ENCODE data around the gene CYTH4. TPM values are rescaled to one million over a fixed set of nuclear protein-coding genes. Genes with fewer than 3 reads are reported as not detected.

The CYTH4 gene
- total and polyA plus RNA-seq, 10 of the 15 experiments (the other 5 are each of a cell fraction or from before 2014, with no cell fraction given): 1.5 to 27.3 (median 16.9) TPM

DNA sequence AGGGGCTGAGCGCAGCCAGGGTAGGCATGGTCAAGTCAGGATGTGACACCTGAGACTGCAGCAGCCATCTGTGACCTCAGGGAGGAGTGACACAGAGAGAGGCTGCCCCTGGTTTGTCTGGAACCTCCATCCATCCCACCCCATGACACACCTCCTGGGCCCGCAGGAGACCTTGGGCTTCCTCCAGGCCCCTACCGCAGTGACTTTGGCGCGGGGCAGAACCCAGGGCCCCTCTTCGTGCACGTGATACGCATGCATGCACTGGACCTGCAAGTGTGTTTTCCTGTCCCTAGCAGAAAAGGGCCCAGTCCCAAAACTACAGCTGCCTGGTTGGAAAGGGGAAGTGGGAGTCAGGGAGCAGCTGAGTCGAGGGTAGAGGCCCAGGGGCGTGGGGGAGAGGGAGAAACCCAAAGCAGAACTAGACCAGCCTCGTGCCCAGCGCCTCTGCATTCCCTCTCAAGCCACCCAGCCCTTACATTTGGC lies 7.9 kb upstream of the CYTH4 start (continued):
- TF ChIP-seq ZBTB11 (CRISPR knock-in tag; IDR thresholded peaks at IDR 0.05) (no peak), MLLT1 (IDR thresholded peaks at IDR 0.05) (0 out of 2 replicates have a peak, but pooled peaks have one; percentile 22), JUNB (IDR thresholded peaks at IDR 0.05) (no peak), CBX3 (IDR thresholded peaks at IDR 0.05; ENCODE audit: borderline replicate concordance, low read depth) (no peak), IRF3 (IDR thresholded peaks at IDR 0.05) (no peak), BCLAF1 (IDR thresholded peaks at IDR 0.05) (no peak), TBL1XR1 (IDR thresholded peaks at IDR 0.05; ENCODE audit: low read depth, low read length) (no peak; the same call in 1 of the 2 replicates), NR2C1 (IDR thresholded peaks at IDR 0.05) (no peak), SUZ12 (IDR thresholded peaks at IDR 0.05; ENCODE audit: unreplicated experiment) (no peak), SKIL (IDR thresholded peaks at IDR 0.05; ENCODE audit: low read depth, poor library complexity, severe bottlenecking) (no peak)
- TF ChIP-seq, protein P1, sequence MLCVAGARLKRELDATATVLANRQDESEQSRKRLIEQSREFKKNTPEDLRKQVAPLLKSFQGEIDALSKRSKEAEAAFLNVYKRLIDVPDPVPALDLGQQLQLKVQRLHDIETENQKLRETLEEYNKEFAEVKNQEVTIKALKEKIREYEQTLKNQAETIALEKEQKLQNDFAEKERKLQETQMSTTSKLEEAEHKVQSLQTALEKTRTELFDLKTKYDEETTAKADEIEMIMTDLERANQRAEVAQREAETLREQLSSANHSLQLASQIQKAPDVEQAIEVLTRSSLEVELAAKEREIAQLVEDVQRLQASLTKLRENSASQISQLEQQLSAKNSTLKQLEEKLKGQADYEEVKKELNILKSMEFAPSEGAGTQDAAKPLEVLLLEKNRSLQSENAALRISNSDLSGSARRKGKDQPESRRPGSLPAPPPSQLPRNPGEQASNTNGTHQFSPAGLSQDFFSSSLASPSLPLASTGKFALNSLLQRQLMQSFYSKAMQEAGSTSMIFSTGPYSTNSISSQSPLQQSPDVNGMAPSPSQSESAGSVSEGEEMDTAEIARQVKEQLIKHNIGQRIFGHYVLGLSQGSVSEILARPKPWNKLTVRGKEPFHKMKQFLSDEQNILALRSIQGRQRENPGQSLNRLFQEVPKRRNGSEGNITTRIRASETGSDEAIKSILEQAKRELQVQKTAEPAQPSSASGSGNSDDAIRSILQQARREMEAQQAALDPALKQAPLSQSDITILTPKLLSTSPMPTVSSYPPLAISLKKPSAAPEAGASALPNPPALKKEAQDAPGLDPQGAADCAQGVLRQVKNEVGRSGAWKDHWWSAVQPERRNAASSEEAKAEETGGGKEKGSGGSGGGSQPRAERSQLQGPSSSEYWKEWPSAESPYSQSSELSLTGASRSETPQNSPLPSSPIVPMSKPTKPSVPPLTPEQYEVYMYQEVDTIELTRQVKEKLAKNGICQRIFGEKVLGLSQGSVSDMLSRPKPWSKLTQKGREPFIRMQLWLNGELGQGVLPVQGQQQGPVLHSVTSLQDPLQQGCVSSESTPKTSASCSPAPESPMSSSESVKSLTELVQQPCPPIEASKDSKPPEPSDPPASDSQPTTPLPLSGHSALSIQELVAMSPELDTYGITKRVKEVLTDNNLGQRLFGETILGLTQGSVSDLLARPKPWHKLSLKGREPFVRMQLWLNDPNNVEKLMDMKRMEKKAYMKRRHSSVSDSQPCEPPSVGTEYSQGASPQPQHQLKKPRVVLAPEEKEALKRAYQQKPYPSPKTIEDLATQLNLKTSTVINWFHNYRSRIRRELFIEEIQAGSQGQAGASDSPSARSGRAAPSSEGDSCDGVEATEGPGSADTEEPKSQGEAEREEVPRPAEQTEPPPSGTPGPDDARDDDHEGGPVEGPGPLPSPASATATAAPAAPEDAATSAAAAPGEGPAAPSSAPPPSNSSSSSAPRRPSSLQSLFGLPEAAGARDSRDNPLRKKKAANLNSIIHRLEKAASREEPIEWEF (IDR thresholded peaks at IDR 0.05; ENCODE audit: insufficient replicate concordance, low read depth, low read length): no peak

Measured in GM12878 (cell line).